K562 (cell line): Measurements from ENCODE around the gene FTH1. TPM values are rescaled to one million over a fixed set of nuclear protein-coding genes. Genes with fewer than 3 reads are reported as not detected.

ENCODE experiments used
- BRF2 ChIP-seq: IDR thresholded peaks from 3 replicates; pipeline ENCODE4 v1.6.1; 2011; ENCODE audit warnings: borderline replicate concordance, mild to moderate bottlenecking; ENCODE audit not compliant: insufficient read length, insufficient read depth
- CBFB ChIP-seq: sonication (generic); formaldehyde crosslinking; IDR thresholded peaks from 2 replicates; pipeline ENCODE4 v1.4.0; 2020; ENCODE audit warnings: mild to moderate bottlenecking, missing genetic modification reagents
- EGR1 ChIP-seq: fragments of 450-650 bp; conservative IDR thresholded peaks from 2 replicates; pipeline ENCODE4 v1.6.1; 2017; ENCODE audit warnings: mild to moderate bottlenecking
- ETV6 ChIP-seq, 3 experiments: fragments of 150-350 bp in 1 of 3; sonication (generic) in 1 of 3; formaldehyde crosslinking in 1 of 3; IDR thresholded peaks; 2 replicates each; pipeline versions ENCODE4 v1.6.1 to v1.8.0; 2014 to 2022; ENCODE audit warnings: borderline replicate concordance in 2 of 3, low read depth in 2 of 3, antibody characterized with exemption in 1 of 3, low read length in 1 of 3, mild to moderate bottlenecking in 1 of 3, missing genetic modification reagents in 1 of 3
- FOS ChIP-seq: IDR thresholded peaks from 3 replicates; pipeline ENCODE4 v1.6.1; 2011; ENCODE audit not compliant: insufficient read length; ENCODE audit errors: extremely low read depth
- FOXM1 ChIP-seq, 2 experiments: fragments of 450-650 bp in 1 of 2; sonication (generic) in 1 of 2; formaldehyde crosslinking in 1 of 2; IDR thresholded peaks; 2 replicates each; pipeline versions ENCODE4 v1.6.1 to v1.9.0; 2017 to 2022; ENCODE audit warnings: low read depth in 2 of 2, mild to moderate bottlenecking in 2 of 2, missing genetic modification reagents in 1 of 2, moderate library complexity in 1 of 2
- HDAC3 ChIP-seq: fragments of 450-650 bp; IDR thresholded peaks from 2 replicates; pipeline ENCODE4 v1.6.1; 2018; ENCODE audit warnings: borderline replicate concordance, mild to moderate bottlenecking, moderate library complexity; ENCODE audit not compliant: partially characterized antibody
- HNRNPL ChIP-seq: fragments of 200-400 bp; formaldehyde crosslinking; IDR thresholded peaks from 2 replicates; pipeline ENCODE4 v1.6.1; 2017; ENCODE audit warnings: low read depth, mild to moderate bottlenecking, low read length
- LEF1 ChIP-seq: fragments of 450-650 bp; IDR thresholded peaks from 2 replicates; pipeline ENCODE4 v1.6.1; 2016; ENCODE audit warnings: mild to moderate bottlenecking
- MEIS2 ChIP-seq: fragments of 450-650 bp; IDR thresholded peaks from 2 replicates; pipeline ENCODE4 v1.6.1; 2014; ENCODE audit warnings: mild to moderate bottlenecking; ENCODE audit not compliant: partially characterized antibody
- NR3C1 ChIP-seq: sonication (generic); formaldehyde crosslinking; IDR thresholded peaks from 2 replicates; pipeline ENCODE4 v1.8.1; 2022; ENCODE audit warnings: missing genetic modification reagents
- NRF1 ChIP-seq, 2 experiments: fragments of 450-650 bp; IDR thresholded peaks in 1 of 2; conservative IDR thresholded peaks in 1 of 2; 2 replicates each; pipeline ENCODE4 v1.6.1; 2014; ENCODE audit warnings: mild to moderate bottlenecking in 2 of 2
- POLR2B ChIP-seq: fragments of 450-650 bp; IDR thresholded peaks from 2 replicates; pipeline ENCODE4 v1.6.1; 2018; ENCODE audit warnings: low read depth; ENCODE audit not compliant: partially characterized antibody
- RBBP5 ChIP-seq: fragments of 200-600 bp; sonication (generic); IDR thresholded peaks from 2 replicates; pipeline ENCODE4 v1.6.1; 2012; ENCODE audit warnings: borderline replicate concordance, mild to moderate bottlenecking, low read length, control low read depth, inconsistent platforms; ENCODE audit not compliant: insufficient read depth, poor library complexity, severe bottlenecking
- SAP30 ChIP-seq: fragments of 200-600 bp; sonication (generic); IDR thresholded peaks from 2 replicates; pipeline ENCODE4 v1.6.1; 2012; ENCODE audit warnings: borderline replicate concordance, low read depth, mild to moderate bottlenecking, moderate library complexity, low read length, control low read depth, inconsistent platforms; ENCODE audit not compliant: insufficient read depth, poor library complexity, severe bottlenecking
- SETDB1 ChIP-seq: IDR thresholded peaks from one replicate; pipeline ENCODE4 v1.6.1; 2012; ENCODE audit warnings: low read length, control low read depth, inconsistent platforms
- SRSF1 ChIP-seq: fragments of 200-400 bp; formaldehyde crosslinking; IDR thresholded peaks from 2 replicates; pipeline ENCODE4 v1.6.1; 2017; ENCODE audit warnings: mild to moderate bottlenecking, low read depth, low read length, moderate library complexity
- SRSF7 ChIP-seq: fragments of 200-400 bp; formaldehyde crosslinking; optimal IDR thresholded peaks from 2 replicates; pipeline ENCODE3; 2017; ENCODE audit warnings: mild to moderate bottlenecking, low read depth, low read length
- TCF7 ChIP-seq: sonication (generic); IDR thresholded peaks from 2 replicates; pipeline ENCODE4 v1.6.1; 2016; ENCODE audit warnings: antibody characterized with exemption, borderline replicate concordance
- ZKSCAN3 ChIP-seq: fragments of 250-450 bp; sonication (Bioruptor Pico); IDR thresholded peaks from 2 replicates; pipeline ENCODE4 v1.4.0; 2020
- ZNF232 ChIP-seq: sonication (generic); formaldehyde crosslinking; IDR thresholded peaks from 2 replicates; pipeline ENCODE4 v1.8.0; 2022; ENCODE audit warnings: mild to moderate bottlenecking, missing genetic modification reagents
- ZNF263 ChIP-seq: sonication (generic); formaldehyde crosslinking; IDR thresholded peaks from 2 replicates; pipeline ENCODE4 v1.8.0; 2022; ENCODE audit warnings: mild to moderate bottlenecking, missing genetic modification reagents, borderline replicate concordance
- polyA plus RNA-seq, 8 experiments: library from polyadenylated mRNA; depleted of rRNA in 4 of 8; stranded (reverse) in 5 of 8; unstranded in 3 of 8; fragments of >200 nt; fragmentation: Nextera tagmentation in 2 of 8; fragmentation: Illumina TruSeq in 1 of 8; extraction: Ambion mirVana in 2 of 8; extraction: Trizol in 1 of 8; gene quantifications; 2 replicates each; pipeline versions ENCODE4 v1.2.1 to v1.2.3, GENCODE V29; 2011 to 2014; ENCODE audit warnings: inconsistent platforms in 1 of 8, missing spikeins in 1 of 8
- total RNA-seq, 7 experiments: library from RNA; depleted of rRNA in 6 of 7; stranded (reverse); fragments of >200 nt in 6 of 7; fragmentation: Illumina TruSeq in 2 of 7; extraction: Trizol in 2 of 7; gene quantifications; 2 replicates each; pipeline versions ENCODE4 v1.2.1 to v1.2.3, GENCODE V29; 2011 to 2021; ENCODE audit warnings: low replicate concordance in 1 of 7
- TF ChIP-seq, protein P1 (sequence below): fragments of 450-650 bp; formaldehyde crosslinking; IDR thresholded peaks from 2 replicates; pipeline ENCODE4 v1.4.0; 2020; ENCODE audit warnings: mild to moderate bottlenecking, mixed read lengths
- TF ChIP-seq, protein P2 (sequence below): fragments of 250-450 bp; sonication (Bioruptor Pico); IDR thresholded peaks from 2 replicates; pipeline ENCODE4 v1.8.0; 2022; ENCODE audit warnings: moderate library complexity, mild to moderate bottlenecking, inconsistent platforms
- TF ChIP-seq, protein P3 (sequence below): sonication (generic); formaldehyde crosslinking; IDR thresholded peaks from 2 replicates; pipeline ENCODE4 v1.8.0; 2022; ENCODE audit warnings: missing genetic modification reagents, mild to moderate bottlenecking, borderline replicate concordance

Gene FTH1
- total and polyA plus RNA-seq, 9 of the 15 experiments (the other 6 are each of a cell fraction or from before 2014, with no cell fraction given): 370 to 3,146 (median 802) TPM

- TF ChIP-seq ETV6 (IDR thresholded peaks at IDR 0.05; ENCODE audit: borderline replicate concordance in 1 of 2, low read depth in 2 of 2, low read length in 1 of 2) (no peak), ETV6 (CRISPR knock-in tag; IDR thresholded peaks at IDR 0.05; ENCODE audit: borderline replicate concordance) (no peak), ZKSCAN3 (CRISPR knock-in tag) (no peak), NR3C1 (CRISPR knock-in tag) (no peak), LEF1 (peak; percentile 84), EGR1 (no peak; the same call in 1 of the 2 replicates), SAP30 (peak; percentile 41), RBBP5 (peak; percentile 45), SRSF7 (no peak), BRF2 (no peak), NRF1 (conservative IDR thresholded peaks at IDR 0.05 in 1 of 2, IDR thresholded peaks at IDR 0.05 in 1 of 2) (0 out of 4 replicates have a peak, but pooled peaks of 1 of the 2 experiments have one; percentile 46), MEIS2 (no peak), FOS (no peak), FOXM1 (IDR thresholded peaks at IDR 0.05; ENCODE audit: low read depth) (peak; percentile 62; the same call in 1 of the 2 replicates), FOXM1 (CRISPR knock-in tag; IDR thresholded peaks at IDR 0.05; ENCODE audit: low read depth) (no peak), HNRNPL (no peak), HDAC3 (peak; percentile 90), SRSF1 (no peak), SETDB1 (no peak), ZNF263 (no peak), CBFB (CRISPR knock-in tag) (no peak), TCF7 (peak; percentile 89; the same call in 1 of the 2 replicates), POLR2B (no peak), ZNF232 (no peak)
- TF ChIP-seq, protein P1, sequence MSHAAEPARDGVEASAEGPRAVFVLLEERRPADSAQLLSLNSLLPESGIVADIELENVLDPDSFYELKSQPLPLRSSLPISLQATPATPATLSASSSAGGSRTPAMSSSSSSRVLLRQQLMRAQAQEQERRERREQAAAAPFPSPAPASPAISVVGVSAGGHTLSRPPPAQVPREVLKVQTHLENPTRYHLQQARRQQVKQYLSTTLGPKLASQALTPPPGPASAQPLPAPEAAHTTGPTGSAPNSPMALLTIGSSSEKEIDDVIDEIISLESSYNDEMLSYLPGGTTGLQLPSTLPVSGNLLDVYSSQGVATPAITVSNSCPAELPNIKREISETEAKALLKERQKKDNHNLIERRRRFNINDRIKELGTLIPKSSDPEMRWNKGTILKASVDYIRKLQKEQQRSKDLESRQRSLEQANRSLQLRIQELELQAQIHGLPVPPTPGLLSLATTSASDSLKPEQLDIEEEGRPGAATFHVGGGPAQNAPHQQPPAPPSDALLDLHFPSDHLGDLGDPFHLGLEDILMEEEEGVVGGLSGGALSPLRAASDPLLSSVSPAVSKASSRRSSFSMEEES (CRISPR knock-in tag): peak; percentile 85; the same call in 1 of the 2 replicates
- TF ChIP-seq, protein P2, sequence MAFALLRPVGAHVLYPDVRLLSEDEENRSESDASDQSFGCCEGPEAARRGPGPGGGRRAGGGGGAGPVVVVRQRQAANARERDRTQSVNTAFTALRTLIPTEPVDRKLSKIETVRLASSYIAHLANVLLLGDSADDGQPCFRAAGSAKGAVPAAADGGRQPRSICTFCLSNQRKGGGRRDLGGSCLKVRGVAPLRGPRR: no peak
- TF ChIP-seq, protein P3, sequence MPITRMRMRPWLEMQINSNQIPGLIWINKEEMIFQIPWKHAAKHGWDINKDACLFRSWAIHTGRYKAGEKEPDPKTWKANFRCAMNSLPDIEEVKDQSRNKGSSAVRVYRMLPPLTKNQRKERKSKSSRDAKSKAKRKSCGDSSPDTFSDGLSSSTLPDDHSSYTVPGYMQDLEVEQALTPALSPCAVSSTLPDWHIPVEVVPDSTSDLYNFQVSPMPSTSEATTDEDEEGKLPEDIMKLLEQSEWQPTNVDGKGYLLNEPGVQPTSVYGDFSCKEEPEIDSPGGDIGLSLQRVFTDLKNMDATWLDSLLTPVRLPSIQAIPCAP (CRISPR knock-in tag): no peak
Measured at GRCh38 chr11:61966734-61967115, 709 bp downstream of the FTH1 start (continued).
